Stimulated activated memory B cell treated with anti-CD40 and anti-IgM and Interleukin-4, amounts not matched to agents 10 μg/mL and 1 μg/mL and 100 μg/mL, for 72 hours (primary cell): ENCODE results near the gene TMEM39A.
A peak's percentile ranks its signal among the peaks of the same experiment; 100 is the strongest.

Experiments used
- ATAC-seq: fragments of 150-1000 bp; cut with Tn5 transposase; 2 replicates; pipeline ENCODE4 v1.10.0; 2021
- H3K27ac Mint-ChIP-seq: one replicate; pipeline ENCODE4 v1.8.0; 2022; ENCODE audit warnings: mild to moderate bottlenecking, mixed read lengths
- H3K27me3 Mint-ChIP-seq: one replicate; pipeline ENCODE4 v1.8.0; 2022; ENCODE audit warnings: mixed read lengths
- H3K36me3 Mint-ChIP-seq: one replicate; pipeline ENCODE4 v1.8.0; 2022; ENCODE audit warnings: mixed read lengths
- H3K4me1 Mint-ChIP-seq: one replicate; pipeline ENCODE4 v1.8.0; 2022; ENCODE audit warnings: mixed read lengths
- H3K4me3 Mint-ChIP-seq: one replicate; pipeline ENCODE4 v1.8.0; 2022; ENCODE audit warnings: mild to moderate bottlenecking, moderate library complexity, mixed read lengths
- H3K9me3 Mint-ChIP-seq: one replicate; pipeline ENCODE4 v1.8.0; 2022; ENCODE audit warnings: mixed read lengths

Gene TMEM39A

GRCh38 chr3:119463171-119464169 is at the start of gene TMEM39A:
TMEM39A (minus strand) TSS chr3:119463615; CDS start chr3:119462074, 1,541 bp downstream.
- ATAC-seq, result peak; percentile 96
- H3K4me1 Mint-ChIP-seq, result peaks cover 29% of the 10 kb centered on the region

GRCh38 chr3:119510690-119511089 is 47.3 kb upstream of the TMEM39A start:
- no peaks in the 10 kb centered on the region for H3K9me3 Mint-ChIP-seq
- H3K27ac Mint-ChIP-seq, result no peak overlapping the region
- H3K4me1 Mint-ChIP-seq, result peaks cover 26% of the 10 kb centered on the region
- no peaks in the 10 kb centered on the region for H3K27me3 Mint-ChIP-seq
- peaks cover 57% of the 10 kb centered on the region for H3K36me3 Mint-ChIP-seq
- no peak for ATAC-seq
- H3K4me3 Mint-ChIP-seq, result no peak overlapping the region

More at GRCh38 chr3:119463171-119464169, at the start of gene TMEM39A:
- Mint-ChIP-seq H3K27me3 (no peaks in the 10 kb centered on the region), H3K27ac (peak within 1 kb of the TSS; percentile 94), H3K9me3 (no peaks in the 10 kb centered on the region), H3K36me3 (peaks cover 17% of the 10 kb centered on the region), H3K4me3 (peak within 1 kb of the TSS; percentile 88)

DNA sequence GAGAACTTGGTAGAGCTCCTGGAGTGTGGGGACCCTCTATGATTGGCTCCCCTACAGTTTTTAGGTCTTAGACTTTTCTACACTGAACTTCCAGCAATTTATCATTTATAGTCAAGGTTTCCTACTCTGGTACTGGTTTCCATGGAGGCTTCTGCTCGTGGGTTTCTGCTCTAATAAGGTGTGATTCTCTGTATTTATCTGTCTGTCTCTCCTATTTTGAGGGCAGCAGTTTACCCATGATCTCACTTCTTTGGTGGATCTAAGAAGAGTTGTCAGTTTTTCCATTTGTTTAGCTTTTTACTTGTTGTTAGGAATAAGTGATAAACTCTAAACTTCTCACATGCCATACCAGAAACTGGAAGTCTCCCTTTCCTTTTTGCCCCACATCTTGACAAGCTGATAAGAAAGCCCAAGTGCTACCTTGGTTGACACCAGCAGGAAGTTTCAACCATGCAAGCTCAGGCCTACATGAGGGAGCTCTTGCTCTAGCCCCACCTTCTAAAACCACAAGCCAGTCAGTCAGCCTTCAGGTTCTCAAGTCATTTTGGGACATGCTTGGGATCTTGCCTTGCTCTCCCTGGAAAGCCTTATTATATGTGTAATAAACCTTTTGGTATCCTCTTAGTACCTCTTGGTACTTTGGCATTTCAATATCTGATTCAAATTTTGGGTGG is 44.9 kb upstream of the TMEM39A start:
- no peak for ATAC-seq
- H3K4me1 Mint-ChIP-seq, result peaks cover 26% of the 10 kb centered on the region
- peaks cover 59% of the 10 kb centered on the region for H3K36me3 Mint-ChIP-seq
- no peaks in the 10 kb centered on the region for H3K9me3 Mint-ChIP-seq
- peak overlapping the region; percentile 5 for H3K27ac Mint-ChIP-seq
- H3K27me3 Mint-ChIP-seq, result no peaks in the 10 kb centered on the region
- no peak overlapping the region for H3K4me3 Mint-ChIP-seq

DNA sequence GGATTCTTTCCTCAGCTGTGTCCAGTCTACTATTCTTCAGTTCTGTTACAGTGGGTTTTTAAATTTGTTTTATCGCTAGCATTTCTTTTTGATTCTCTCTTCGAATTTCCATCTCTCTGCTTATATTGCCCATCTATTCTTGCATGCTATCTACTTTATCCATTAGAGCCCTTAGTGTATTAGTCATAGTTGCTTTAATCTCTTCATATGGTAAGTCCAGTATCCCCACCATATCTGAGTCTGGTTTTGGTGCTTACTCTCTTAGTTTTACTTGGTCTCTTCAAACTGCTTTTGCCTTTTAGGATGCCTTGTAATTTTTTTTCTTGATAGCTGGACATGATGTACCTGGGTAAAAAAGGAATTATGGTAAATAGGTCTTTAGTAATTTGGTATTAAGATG is 44.0 kb upstream of the TMEM39A start:
- peaks cover 52% of the 10 kb centered on the region for H3K36me3 Mint-ChIP-seq
- H3K27ac Mint-ChIP-seq, result peak overlapping the region; percentile 11

DNA sequence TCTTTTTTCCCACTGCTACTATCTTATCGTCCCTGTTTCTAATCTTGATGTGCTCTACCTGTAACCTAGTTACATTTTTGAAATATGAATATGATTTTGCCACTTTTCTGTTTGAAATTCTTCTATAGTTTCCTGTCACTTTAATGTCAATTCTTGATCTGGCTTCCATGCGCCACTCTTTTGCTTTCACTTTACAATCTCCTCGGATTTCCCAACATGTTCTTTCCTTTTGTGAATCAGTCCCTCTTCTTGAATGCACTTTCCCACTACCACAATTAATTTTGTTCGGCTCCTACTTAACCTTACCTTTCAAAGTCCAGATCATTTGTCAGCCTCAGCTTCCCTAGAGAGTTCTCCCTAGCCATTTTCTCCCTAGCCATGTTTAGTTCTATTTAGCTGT is 43.2 kb upstream of the TMEM39A start:
- no peak for ATAC-seq
- Mint-ChIP-seq H3K9me3 (no peaks in the 10 kb centered on the region), H3K4me1 (peaks cover 22% of the 10 kb centered on the region), H3K4me3 (no peak overlapping the region), H3K27me3 (no peaks in the 10 kb centered on the region), H3K36me3 (peaks cover 52% of the 10 kb centered on the region), H3K27ac (peak overlapping the region; percentile 11)

More for the DNA sequence above, 44.0 kb upstream of the TMEM39A start:
- no peaks in the 10 kb centered on the region for H3K27me3 Mint-ChIP-seq
- ATAC-seq, result no peak
- H3K4me3 Mint-ChIP-seq, result no peak overlapping the region
- no peaks in the 10 kb centered on the region for H3K9me3 Mint-ChIP-seq
- peaks cover 22% of the 10 kb centered on the region for H3K4me1 Mint-ChIP-seq

- Mint-ChIP-seq H3K27ac (no peak overlapping the region), H3K27me3 (no peaks in the 10 kb centered on the region), H3K36me3 (peaks cover 23% of the 10 kb centered on the region)
Measured at GRCh38 chr3:119500901-119501300, 37.5 kb upstream of the TMEM39A start.

DNA sequence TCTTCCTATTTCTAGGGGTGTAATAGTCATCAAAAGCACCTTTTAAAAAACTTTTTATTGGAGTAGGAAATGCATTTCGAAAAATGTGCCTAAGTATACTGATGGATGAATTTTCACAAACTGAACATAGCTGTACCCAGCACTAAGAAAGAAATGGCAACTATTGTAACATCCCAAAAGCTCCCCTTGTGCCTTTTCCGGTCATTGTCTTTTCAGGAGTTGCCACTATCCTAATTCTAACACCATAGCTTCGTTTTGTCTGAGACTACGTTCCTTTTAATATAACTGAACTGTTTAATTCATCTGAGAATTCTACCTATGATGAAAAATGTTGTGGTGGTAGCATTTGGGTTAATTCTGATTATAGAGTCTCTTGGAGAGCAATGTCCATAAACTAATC is 36.9 kb upstream of the TMEM39A start:
- peaks cover 19% of the 10 kb centered on the region for H3K36me3 Mint-ChIP-seq
- H3K27me3 Mint-ChIP-seq, result no peaks in the 10 kb centered on the region
- no peak for ATAC-seq
- peaks cover 31% of the 10 kb centered on the region for H3K4me1 Mint-ChIP-seq
- peak overlapping the region; percentile 38 for H3K4me3 Mint-ChIP-seq
- H3K27ac Mint-ChIP-seq, result no peak overlapping the region
- no peaks in the 10 kb centered on the region for H3K9me3 Mint-ChIP-seq

More at GRCh38 chr3:119500901-119501300, 37.5 kb upstream of the TMEM39A start:
- Mint-ChIP-seq H3K9me3 (no peaks in the 10 kb centered on the region), H3K4me3 (no peak overlapping the region), H3K4me1 (peaks cover 31% of the 10 kb centered on the region)
- ATAC-seq, result no peak

- ATAC-seq, result peak; percentile 100
- H3K27me3 Mint-ChIP-seq, result no peaks in the 10 kb centered on the region
- H3K4me3 Mint-ChIP-seq, result peak within 1 kb of the TSS; percentile 99
- peak within 1 kb of the TSS; percentile 98 for H3K27ac Mint-ChIP-seq
- peaks cover 31% of the 10 kb centered on the region for H3K4me1 Mint-ChIP-seq
- no peaks in the 10 kb centered on the region for H3K9me3 Mint-ChIP-seq
- peaks cover 6% of the 10 kb centered on the region for H3K36me3 Mint-ChIP-seq
Measured at GRCh38 chr3:119498186-119499011, 35.0 kb upstream of the TMEM39A start, which contains the start of gene TIMMDC1. TIMMDC1 (plus strand) TSS chr3:119498547; CDS start chr3:119498734, 187 bp downstream.

GRCh38 chr3:119497820-119498185 is 34.4 kb upstream of the TMEM39A start:
- peak overlapping the region; percentile 99 for H3K4me3 Mint-ChIP-seq

GRCh38 chr3:119494597-119494996 is 31.2 kb upstream of the TMEM39A start:
- Mint-ChIP-seq H3K27me3 (no peaks in the 10 kb centered on the region), H3K4me3 (no peak overlapping the region), H3K36me3 (peaks cover 29% of the 10 kb centered on the region)

More at GRCh38 chr3:119497820-119498185, 34.4 kb upstream of the TMEM39A start:
- H3K9me3 Mint-ChIP-seq, result no peaks in the 10 kb centered on the region
- peak overlapping the region; percentile 98 for H3K27ac Mint-ChIP-seq
- H3K27me3 Mint-ChIP-seq, result no peaks in the 10 kb centered on the region
- peaks cover 31% of the 10 kb centered on the region for H3K4me1 Mint-ChIP-seq
- H3K36me3 Mint-ChIP-seq, result peaks cover 9% of the 10 kb centered on the region
- no peak for ATAC-seq

GRCh38 chr3:119492810-119493209 is 29.4 kb upstream of the TMEM39A start:
- H3K36me3 Mint-ChIP-seq, result peaks cover 29% of the 10 kb centered on the region
- H3K4me3 Mint-ChIP-seq, result no peak overlapping the region
- H3K27me3 Mint-ChIP-seq, result no peaks in the 10 kb centered on the region
- peaks cover 15% of the 10 kb centered on the region for H3K4me1 Mint-ChIP-seq
- no peaks in the 10 kb centered on the region for H3K9me3 Mint-ChIP-seq
- peak overlapping the region; percentile 49 for H3K27ac Mint-ChIP-seq
- no peak for ATAC-seq

More at GRCh38 chr3:119494597-119494996, 31.2 kb upstream of the TMEM39A start:
- H3K9me3 Mint-ChIP-seq, result no peaks in the 10 kb centered on the region
- H3K27ac Mint-ChIP-seq, result no peak overlapping the region
- peaks cover 21% of the 10 kb centered on the region for H3K4me1 Mint-ChIP-seq
- ATAC-seq, result no peak

- H3K9me3 Mint-ChIP-seq, result no peaks in the 10 kb centered on the region
- no peak for ATAC-seq
- peaks cover 8% of the 10 kb centered on the region for H3K4me1 Mint-ChIP-seq
- H3K36me3 Mint-ChIP-seq, result peaks cover 29% of the 10 kb centered on the region
- no peaks in the 10 kb centered on the region for H3K27me3 Mint-ChIP-seq
- no peak overlapping the region for H3K27ac Mint-ChIP-seq
- no peak overlapping the region for H3K4me3 Mint-ChIP-seq
Measured at GRCh38 chr3:119492128-119492527, 28.7 kb upstream of the TMEM39A start.

- no peak overlapping the region for H3K4me3 Mint-ChIP-seq
- no peaks in the 10 kb centered on the region for H3K27me3 Mint-ChIP-seq
- H3K9me3 Mint-ChIP-seq, result no peaks in the 10 kb centered on the region
- H3K27ac Mint-ChIP-seq, result no peak overlapping the region
- no peaks in the 10 kb centered on the region for H3K4me1 Mint-ChIP-seq
- H3K36me3 Mint-ChIP-seq, result peaks cover 45% of the 10 kb centered on the region
- no peak for ATAC-seq
Measured at GRCh38 chr3:119490153-119490552, 26.7 kb upstream of the TMEM39A start.

- no peaks in the 10 kb centered on the region for H3K27me3 Mint-ChIP-seq
- no peaks in the 10 kb centered on the region for H3K9me3 Mint-ChIP-seq
- H3K4me3 Mint-ChIP-seq, result no peak overlapping the region
- H3K36me3 Mint-ChIP-seq, result peaks cover 56% of the 10 kb centered on the region
- H3K27ac Mint-ChIP-seq, result no peak overlapping the region
- ATAC-seq, result no peak
- peaks cover 8% of the 10 kb centered on the region for H3K4me1 Mint-ChIP-seq
Measured at GRCh38 chr3:119485563-119485962, 22.1 kb upstream of the TMEM39A start.
